Neural cell (in vitro differentiated cells): Measurements from ENCODE around the gene ANAPC2.

Source experiments
- EP300 ChIP-seq: fragments of 450-650 bp; conservative IDR thresholded peaks from 2 replicates; pipeline ENCODE4 v1.6.1; 2014; ENCODE audit warnings: antibody characterized with exemption, mild to moderate bottlenecking, moderate library complexity; ENCODE audit not compliant: poor library complexity, severe bottlenecking
- EZH2 ChIP-seq: fragments of 200-600, 300-800 bp; shearing (Covaris generic), sonication (generic); IDR thresholded peaks from 2 replicates; pipeline ENCODE4 v1.6.1; 2014; ENCODE audit warnings: antibody characterized with exemption, low read length, borderline replicate concordance, mild to moderate bottlenecking; ENCODE audit not compliant: insufficient read depth, poor library complexity, severe bottlenecking
- POLR2AphosphoS5 ChIP-seq: IDR thresholded peaks from 2 replicates; pipeline ENCODE4 v1.6.1; 2012
- RAD21 ChIP-seq: fragments of 450-650 bp; conservative IDR thresholded peaks from 2 replicates; pipeline ENCODE4 v1.6.1; 2014; ENCODE audit warnings: antibody characterized with exemption, mild to moderate bottlenecking, moderate library complexity
- REST ChIP-seq: IDR thresholded peaks from 2 replicates; pipeline ENCODE4 v1.6.1; 2012; ENCODE audit warnings: borderline replicate concordance
- TAF1 ChIP-seq: IDR thresholded peaks from 2 replicates; pipeline ENCODE4 v1.6.1; 2012; ENCODE audit warnings: low read depth
- TF ChIP-seq, protein P1 (sequence below): fragments of 450-650 bp; IDR thresholded peaks from 2 replicates; pipeline ENCODE4 v1.5.1; 2014; ENCODE audit warnings: antibody characterized with exemption, mild to moderate bottlenecking, moderate library complexity; ENCODE audit not compliant: poor library complexity, severe bottlenecking

- TF ChIP-seq REST (no peak), POLR2AphosphoS5 (no peak), RAD21 (no peak), TAF1 (no peak), EZH2 (no peak), EP300 (no peak)
- TF ChIP-seq, protein P1, sequence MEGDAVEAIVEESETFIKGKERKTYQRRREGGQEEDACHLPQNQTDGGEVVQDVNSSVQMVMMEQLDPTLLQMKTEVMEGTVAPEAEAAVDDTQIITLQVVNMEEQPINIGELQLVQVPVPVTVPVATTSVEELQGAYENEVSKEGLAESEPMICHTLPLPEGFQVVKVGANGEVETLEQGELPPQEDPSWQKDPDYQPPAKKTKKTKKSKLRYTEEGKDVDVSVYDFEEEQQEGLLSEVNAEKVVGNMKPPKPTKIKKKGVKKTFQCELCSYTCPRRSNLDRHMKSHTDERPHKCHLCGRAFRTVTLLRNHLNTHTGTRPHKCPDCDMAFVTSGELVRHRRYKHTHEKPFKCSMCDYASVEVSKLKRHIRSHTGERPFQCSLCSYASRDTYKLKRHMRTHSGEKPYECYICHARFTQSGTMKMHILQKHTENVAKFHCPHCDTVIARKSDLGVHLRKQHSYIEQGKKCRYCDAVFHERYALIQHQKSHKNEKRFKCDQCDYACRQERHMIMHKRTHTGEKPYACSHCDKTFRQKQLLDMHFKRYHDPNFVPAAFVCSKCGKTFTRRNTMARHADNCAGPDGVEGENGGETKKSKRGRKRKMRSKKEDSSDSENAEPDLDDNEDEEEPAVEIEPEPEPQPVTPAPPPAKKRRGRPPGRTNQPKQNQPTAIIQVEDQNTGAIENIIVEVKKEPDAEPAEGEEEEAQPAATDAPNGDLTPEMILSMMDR, result no peak
These were observed 59.4 kb downstream of the ANAPC2 start for GRCh38 chr9:137128862-137129455.
